H9 (cell line): ENCODE results near the gene RAB31. TPM values are rescaled to one million over a fixed set of nuclear protein-coding genes. Genes with fewer than 3 reads are reported as not detected.

Experiments used
- DNase-seq: peaks from one replicate; pipeline ENCODE4 v3.0.0-alpha.2; 2017
- H2AFZ ChIP-seq: one replicate; pipeline ENCODE4 v1.6.1; 2013; ENCODE audit warnings: mild to moderate bottlenecking, low read length, control low read depth, moderate library complexity
- H2AK5ac ChIP-seq: 2 replicates; pipeline ENCODE4 v1.6.1; 2013; ENCODE audit warnings: low read length, control low read depth, mixed read lengths; ENCODE audit not compliant: insufficient read length
- H2BK120ac ChIP-seq: one replicate; pipeline ENCODE4 v1.6.1; 2013; ENCODE audit warnings: low read depth, mild to moderate bottlenecking, low read length, control low read depth, inconsistent platforms; ENCODE audit not compliant: poor library complexity, severe bottlenecking
- H2BK12ac ChIP-seq: 2 replicates; pipeline ENCODE4 v1.6.1; 2013; ENCODE audit warnings: low read length, control low read depth, mixed read lengths, low read depth; ENCODE audit not compliant: insufficient read length
- H2BK15ac ChIP-seq: 2 replicates; pipeline ENCODE4 v1.6.1; 2013; ENCODE audit warnings: low read depth, low read length, control low read depth
- H2BK20ac ChIP-seq: one replicate; pipeline ENCODE4 v1.6.1; 2013; ENCODE audit warnings: low read depth, mild to moderate bottlenecking, low read length, control low read depth, inconsistent platforms; ENCODE audit not compliant: poor library complexity, severe bottlenecking
- H2BK5ac ChIP-seq: 2 replicates; pipeline ENCODE4 v1.6.1; 2013; ENCODE audit warnings: low read length, control low read depth, mixed read lengths; ENCODE audit not compliant: insufficient read length
- H3K14ac ChIP-seq: 2 replicates; pipeline ENCODE4 v1.6.1; 2013; ENCODE audit warnings: low read length, control low read depth; ENCODE audit not compliant: insufficient read depth
- H3K18ac ChIP-seq: 2 replicates; pipeline ENCODE4 v1.6.1; 2013; ENCODE audit warnings: low read depth, mild to moderate bottlenecking, mixed read lengths, low read length, control low read depth; ENCODE audit not compliant: insufficient read length
- H3K23ac ChIP-seq: 2 replicates; pipeline ENCODE4 v1.6.1; 2013; ENCODE audit warnings: low read length, control low read depth, mixed read lengths, low read depth; ENCODE audit not compliant: insufficient read length
- H3K23me2 ChIP-seq: 2 replicates; pipeline ENCODE4 v1.6.1; 2013; ENCODE audit warnings: low read depth, mild to moderate bottlenecking, mixed read lengths, low read length, control low read depth; ENCODE audit not compliant: insufficient read length, poor library complexity, severe bottlenecking
- H3K27ac ChIP-seq: 2 replicates; pipeline ENCODE4 v1.5.1; 2013; ENCODE audit warnings: low read length, control low read depth, mixed read lengths, low read depth; ENCODE audit not compliant: insufficient read length
- H3K27me3 ChIP-seq: 2 replicates; pipeline ENCODE4 v1.6.1; 2013; ENCODE audit warnings: low read length, control low read depth, inconsistent platforms; ENCODE audit not compliant: insufficient read depth
- H3K4ac ChIP-seq: 2 replicates; pipeline ENCODE4 v1.6.1; 2013; ENCODE audit warnings: low read depth, mild to moderate bottlenecking, control low read depth, inconsistent platforms, low read length, moderate library complexity
- H3K4me1 ChIP-seq: 2 replicates; pipeline ENCODE4 v1.6.1; 2013; ENCODE audit warnings: low read length, control low read depth, inconsistent platforms; ENCODE audit not compliant: insufficient read depth
- H3K4me2 ChIP-seq: 2 replicates; pipeline ENCODE4 v1.6.1; 2013; ENCODE audit warnings: low read length, control low read depth, mixed read lengths; ENCODE audit not compliant: insufficient read length, insufficient read depth
- H3K56ac ChIP-seq: 2 replicates; pipeline ENCODE4 v1.6.1; 2013; ENCODE audit warnings: low read depth, mild to moderate bottlenecking, mixed read lengths, low read length, control low read depth; ENCODE audit not compliant: insufficient read length
- H3K79me1 ChIP-seq: 2 replicates; pipeline ENCODE4 v1.6.1; 2013; ENCODE audit warnings: low read depth, mild to moderate bottlenecking, moderate library complexity, low read length, control low read depth, inconsistent platforms; ENCODE audit not compliant: insufficient read depth, poor library complexity, severe bottlenecking
- H3K79me2 ChIP-seq: 2 replicates; pipeline ENCODE4 v1.6.1; 2013; ENCODE audit warnings: low read length, control low read depth, inconsistent platforms; ENCODE audit not compliant: insufficient read depth
- H3K9ac ChIP-seq: 2 replicates; pipeline ENCODE4 v1.6.1; 2013; ENCODE audit warnings: low read length, control low read depth, mixed read lengths; ENCODE audit not compliant: insufficient read length; ENCODE audit errors: extremely low read depth
- H3K9me3 ChIP-seq: one replicate; pipeline ENCODE4 v1.6.1; 2013; ENCODE audit warnings: low read depth, low read length, inconsistent platforms; ENCODE audit not compliant: control insufficient read depth
- H3T11ph ChIP-seq: one replicate; pipeline ENCODE4 v1.6.1; 2013; ENCODE audit warnings: mild to moderate bottlenecking, low read length, control low read depth, inconsistent platforms
- H4K20me1 ChIP-seq: one replicate; pipeline ENCODE4 v1.6.1; 2013; ENCODE audit not compliant: control insufficient read depth, insufficient read length, insufficient read depth
- H4K5ac ChIP-seq: 2 replicates; pipeline ENCODE4 v1.6.1; 2013; ENCODE audit warnings: low read depth, mild to moderate bottlenecking, mixed read lengths, low read length, control low read depth; ENCODE audit not compliant: insufficient read length
- H4K8ac ChIP-seq: replicated peaks from 2 replicates; pipeline ENCODE4 v1.6.1; 2013; ENCODE audit warnings: low read length, control low read depth, mixed read lengths, low read depth; ENCODE audit not compliant: insufficient read length
- H4K91ac ChIP-seq: 2 replicates; pipeline ENCODE4 v1.6.1; 2013; ENCODE audit warnings: low read depth, mild to moderate bottlenecking, moderate library complexity, mixed read lengths, low read length, control low read depth; ENCODE audit not compliant: insufficient read length
- H3K27ac Mint-ChIP-seq, 3 experiments: 2 replicates in 2 of 3; 3 replicates in 1 of 3; pipeline ENCODE4 v1.8.0; 2020 to 2021; ENCODE audit warnings: mixed read lengths in 3 of 3, mild to moderate bottlenecking in 1 of 3, moderate library complexity in 1 of 3
- H3K27me3 Mint-ChIP-seq: 2 replicates; pipeline ENCODE4 v1.8.0; 2021; ENCODE audit warnings: low read depth, mild to moderate bottlenecking, moderate library complexity, mixed read lengths
- H3K36me3 Mint-ChIP-seq, 3 experiments: 2 replicates in 2 of 3; 3 replicates in 1 of 3; pipeline ENCODE4 v1.8.0; 2020 to 2021; ENCODE audit warnings: low read depth in 3 of 3, mixed read lengths in 3 of 3; ENCODE audit not compliant: insufficient read depth in 1 of 3
- H3K4me1 Mint-ChIP-seq, 2 experiments: 2 replicates each; pipeline ENCODE4 v1.8.0; 2020; ENCODE audit warnings: mixed read lengths in 2 of 2
- H3K4me3 Mint-ChIP-seq, 2 experiments: 2 replicates in 1 of 2; 3 replicates in 1 of 2; pipeline ENCODE4 v1.8.0; 2020 to 2021; ENCODE audit warnings: mild to moderate bottlenecking in 2 of 2, mixed read lengths in 2 of 2, moderate library complexity in 1 of 2
- H3K9me3 Mint-ChIP-seq, 2 experiments: 2 replicates in 1 of 2; 3 replicates in 1 of 2; pipeline ENCODE4 v1.8.0; 2020; ENCODE audit warnings: mild to moderate bottlenecking in 2 of 2, mixed read lengths in 2 of 2, moderate library complexity in 1 of 2
- WGBS: extraction: QIAGEN DNeasy Blood & Tissue Kit; methylation state at CpG from one replicate; pipeline ENCODE4 v1.1.7; 2013; ENCODE audit warnings: missing lambda C conversion rate, low lambda C conversion rate, mixed read lengths; ENCODE audit not compliant: insufficient read length; ENCODE audit errors: extremely low coverage; 5-methylcytosine and 5-hydroxymethylcytosine counted together
- total RNA-seq: library from RNA; stranded (reverse); gene quantifications from 2 replicates; pipeline ENCODE4 v1.2.1, GENCODE V29; 2021
- TF ChIP-seq, protein P1 (sequence below): fragments of 200-600 bp; sonication (generic); conservative IDR thresholded peaks from 3 replicates; pipeline ENCODE4 v1.8.0; 2021; ENCODE audit warnings: antibody characterized with exemption, mild to moderate bottlenecking

RAB31 gene
- total RNA-seq, 1 experiment from 2014 or later: 22.4 TPM

DNA sequence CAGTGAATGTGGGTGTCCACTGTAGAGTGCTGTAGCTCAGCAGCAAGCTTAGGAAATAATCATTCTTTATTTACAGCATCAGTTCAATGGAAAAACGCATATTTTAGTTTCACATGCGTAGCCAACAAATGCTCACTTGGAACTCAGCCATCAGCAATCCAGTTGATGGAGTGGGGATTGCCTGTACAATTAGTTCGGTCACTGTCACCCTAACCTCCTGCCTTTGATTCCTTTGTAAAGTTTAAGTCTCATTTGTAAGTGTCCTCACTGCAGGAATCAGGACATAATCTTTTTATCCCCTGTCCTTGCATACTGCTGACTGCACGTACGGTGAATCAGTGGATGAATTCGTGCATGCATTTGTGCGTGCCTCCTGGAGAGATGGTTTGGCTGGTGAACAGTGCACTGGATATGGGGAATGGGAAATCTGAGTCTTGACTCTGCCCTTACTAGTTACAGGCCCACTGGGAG, 55.9 kb downstream of the RAB31 start:
- no peak overlapping the region for H3K27ac ChIP-seq
- Mint-ChIP-seq H3K27ac (no peak overlapping the region), H3K4me1 (peaks cover 5 to 10% of the 10 kb centered on the region in 2 experiments), H3K9me3 (peaks cover 3 to 7% of the 10 kb centered on the region in 2 experiments; a peak in 2 of 5 replicates), H3K4me3 (no peak overlapping the region), H3K36me3 (peaks cover 1 to 8% (median 4%) of the 10 kb centered on the region in 3 experiments; a peak in 3 of 7 replicates), H3K27me3 (no peaks in the 10 kb centered on the region)
- H3K4me1 ChIP-seq: no peaks in the 10 kb centered on the region; the same call in 1 of the 2 replicates
- no peak overlapping the region for H3T11ph ChIP-seq
- no peak overlapping the region for H2AFZ ChIP-seq
- no peak overlapping the region for H2BK120ac ChIP-seq
- no peak overlapping the region for H3K14ac ChIP-seq
- H2BK12ac ChIP-seq: no peak overlapping the region
- H3K23me2 ChIP-seq: no peaks in the 10 kb centered on the region
- H3K23ac ChIP-seq: no peak overlapping the region
- no peak overlapping the region for H3K18ac ChIP-seq
- TF ChIP-seq, protein P1, sequence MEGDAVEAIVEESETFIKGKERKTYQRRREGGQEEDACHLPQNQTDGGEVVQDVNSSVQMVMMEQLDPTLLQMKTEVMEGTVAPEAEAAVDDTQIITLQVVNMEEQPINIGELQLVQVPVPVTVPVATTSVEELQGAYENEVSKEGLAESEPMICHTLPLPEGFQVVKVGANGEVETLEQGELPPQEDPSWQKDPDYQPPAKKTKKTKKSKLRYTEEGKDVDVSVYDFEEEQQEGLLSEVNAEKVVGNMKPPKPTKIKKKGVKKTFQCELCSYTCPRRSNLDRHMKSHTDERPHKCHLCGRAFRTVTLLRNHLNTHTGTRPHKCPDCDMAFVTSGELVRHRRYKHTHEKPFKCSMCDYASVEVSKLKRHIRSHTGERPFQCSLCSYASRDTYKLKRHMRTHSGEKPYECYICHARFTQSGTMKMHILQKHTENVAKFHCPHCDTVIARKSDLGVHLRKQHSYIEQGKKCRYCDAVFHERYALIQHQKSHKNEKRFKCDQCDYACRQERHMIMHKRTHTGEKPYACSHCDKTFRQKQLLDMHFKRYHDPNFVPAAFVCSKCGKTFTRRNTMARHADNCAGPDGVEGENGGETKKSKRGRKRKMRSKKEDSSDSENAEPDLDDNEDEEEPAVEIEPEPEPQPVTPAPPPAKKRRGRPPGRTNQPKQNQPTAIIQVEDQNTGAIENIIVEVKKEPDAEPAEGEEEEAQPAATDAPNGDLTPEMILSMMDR: no peak
- H3K79me1 ChIP-seq: no peaks in the 10 kb centered on the region
- H3K56ac ChIP-seq: no peak overlapping the region
- H3K79me2 ChIP-seq: no peaks in the 10 kb centered on the region
- no peak for DNase-seq
- H3K27me3 ChIP-seq: no peaks in the 10 kb centered on the region
- H2BK5ac ChIP-seq: no peak overlapping the region
- H4K20me1 ChIP-seq: no peaks in the 10 kb centered on the region
- H3K4ac ChIP-seq: no peak overlapping the region
- no peaks in the 10 kb centered on the region for H3K9me3 ChIP-seq
- H3K9ac ChIP-seq: no peak overlapping the region
- no peak overlapping the region for H3K4me2 ChIP-seq
- no peak overlapping the region for H4K5ac ChIP-seq
- H2AK5ac ChIP-seq: no peak overlapping the region
- no peak overlapping the region for H2BK20ac ChIP-seq
- no CpG with 5 or more reads among the region's 7 CpGs for WGBS
- H2BK15ac ChIP-seq: no peak overlapping the region
- no peak overlapping the region for H4K91ac ChIP-seq
- no peak overlapping the region for H4K8ac ChIP-seq
